Measurements from ENCODE around the gene KIF16B.

Gene KIF16B

DNA sequence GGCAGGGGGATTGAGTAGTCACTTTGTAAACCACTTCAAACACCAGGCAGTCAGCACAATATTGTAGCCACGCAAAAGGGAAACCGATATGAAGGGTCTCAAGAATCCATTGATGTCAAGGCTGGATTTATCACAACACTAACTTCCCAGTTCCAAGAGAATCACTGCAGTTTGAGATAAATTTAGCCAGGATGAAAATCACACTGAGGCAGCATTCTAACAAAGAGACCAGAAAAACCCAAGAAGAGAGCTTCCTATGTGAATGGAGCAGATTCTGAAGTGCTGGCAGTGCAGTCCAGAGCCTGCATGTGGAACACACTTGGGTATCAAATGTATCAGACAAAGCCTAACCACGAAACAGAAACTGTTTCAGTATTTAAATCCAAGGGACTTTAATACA is 84.6 kb downstream of the KIF16B start:
- DNase-seq (ENCODE audit: extremely low read depth, low read depth) = no peak
- TF ChIP-seq, protein P1, sequence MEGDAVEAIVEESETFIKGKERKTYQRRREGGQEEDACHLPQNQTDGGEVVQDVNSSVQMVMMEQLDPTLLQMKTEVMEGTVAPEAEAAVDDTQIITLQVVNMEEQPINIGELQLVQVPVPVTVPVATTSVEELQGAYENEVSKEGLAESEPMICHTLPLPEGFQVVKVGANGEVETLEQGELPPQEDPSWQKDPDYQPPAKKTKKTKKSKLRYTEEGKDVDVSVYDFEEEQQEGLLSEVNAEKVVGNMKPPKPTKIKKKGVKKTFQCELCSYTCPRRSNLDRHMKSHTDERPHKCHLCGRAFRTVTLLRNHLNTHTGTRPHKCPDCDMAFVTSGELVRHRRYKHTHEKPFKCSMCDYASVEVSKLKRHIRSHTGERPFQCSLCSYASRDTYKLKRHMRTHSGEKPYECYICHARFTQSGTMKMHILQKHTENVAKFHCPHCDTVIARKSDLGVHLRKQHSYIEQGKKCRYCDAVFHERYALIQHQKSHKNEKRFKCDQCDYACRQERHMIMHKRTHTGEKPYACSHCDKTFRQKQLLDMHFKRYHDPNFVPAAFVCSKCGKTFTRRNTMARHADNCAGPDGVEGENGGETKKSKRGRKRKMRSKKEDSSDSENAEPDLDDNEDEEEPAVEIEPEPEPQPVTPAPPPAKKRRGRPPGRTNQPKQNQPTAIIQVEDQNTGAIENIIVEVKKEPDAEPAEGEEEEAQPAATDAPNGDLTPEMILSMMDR (IDR thresholded peaks at IDR 0.05; ENCODE audit: low read depth, low read length) = no peak

DNA sequence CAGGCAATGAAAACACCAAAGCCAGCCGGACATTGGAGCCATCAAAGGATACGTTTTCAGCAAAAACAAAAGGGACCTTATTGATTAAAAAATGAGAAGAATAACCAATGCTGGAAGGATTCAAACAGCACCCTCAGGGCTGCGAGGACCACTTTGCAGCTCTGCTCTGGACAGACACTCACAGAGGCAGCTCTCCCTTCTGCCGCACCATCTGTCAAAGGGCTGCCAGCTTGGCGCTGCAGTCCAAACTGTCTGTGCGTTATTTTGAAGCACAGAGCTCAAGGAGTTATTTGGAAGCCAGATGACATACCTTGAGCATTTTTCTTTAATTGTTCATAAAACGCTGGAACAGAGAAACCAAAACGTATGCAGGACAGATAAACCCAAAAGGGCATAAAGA is 85.2 kb downstream of the KIF16B start:
- TF ChIP-seq, protein P1 (IDR thresholded peaks at IDR 0.05; ENCODE audit: low read depth, low read length) = no peak
- no peak for DNase-seq (ENCODE audit: extremely low read depth, low read depth)

DNA sequence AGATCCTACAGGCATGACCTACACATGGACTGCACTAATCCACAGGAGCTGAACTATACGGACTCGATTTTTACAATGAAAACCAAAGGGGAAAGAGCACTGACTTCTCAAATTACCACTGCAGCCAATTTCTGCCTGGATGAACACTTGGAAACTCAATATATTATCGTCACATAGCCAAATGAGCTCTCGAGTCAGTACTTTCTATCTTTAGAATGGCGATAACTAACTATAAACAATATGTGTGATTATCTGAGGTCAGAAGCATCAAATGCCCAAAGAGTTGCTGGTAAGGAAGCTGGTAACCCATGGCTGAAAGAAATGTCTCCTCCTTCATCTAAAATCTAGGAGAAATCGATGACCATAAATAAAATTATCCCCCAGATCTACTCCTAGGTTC is 86.7 kb downstream of the KIF16B start:
- TF ChIP-seq, protein P1 (IDR thresholded peaks at IDR 0.05; ENCODE audit: low read depth, low read length) = no peak
- no peak for DNase-seq (ENCODE audit: extremely low read depth, low read depth)

DNA sequence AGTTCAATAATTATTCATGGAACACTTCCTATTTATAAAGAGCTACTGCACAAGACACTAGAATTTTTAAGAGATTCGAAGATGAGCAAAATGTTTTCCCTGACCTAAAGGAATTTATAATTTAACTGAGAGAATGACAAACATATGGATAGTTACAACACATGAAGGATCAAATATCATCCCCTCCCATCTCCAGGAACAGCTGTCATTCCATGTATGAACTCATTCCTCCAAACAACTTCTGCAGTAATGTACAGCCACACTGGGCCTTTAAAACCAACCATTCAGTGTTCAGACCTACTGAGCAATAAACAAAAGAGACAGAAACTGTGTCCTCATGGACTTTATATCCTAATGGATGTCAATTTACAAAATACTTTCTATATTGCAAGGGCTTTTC is 87.8 kb downstream of the KIF16B start:
- TF ChIP-seq, protein P1 (IDR thresholded peaks at IDR 0.05; ENCODE audit: low read depth, low read length) = no peak

DNA sequence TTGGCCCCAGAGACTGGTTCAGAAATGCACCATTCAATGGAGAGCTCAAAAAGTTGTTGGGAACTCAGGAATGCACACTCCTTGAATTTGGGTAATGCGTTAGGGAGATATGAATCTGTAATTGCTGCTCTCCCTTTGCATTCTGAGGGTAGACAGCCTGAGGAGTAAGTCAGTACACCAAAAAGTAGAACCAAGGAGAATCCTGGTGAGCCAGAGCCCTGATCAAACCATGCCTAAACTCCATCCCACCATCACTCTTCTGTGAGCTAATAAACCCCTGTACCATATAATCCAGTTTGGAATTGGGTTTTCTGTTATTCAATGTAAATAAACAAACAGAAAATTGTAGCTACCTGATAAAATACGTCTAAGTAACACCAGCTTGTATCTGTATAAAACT is 90.2 kb downstream of the KIF16B start:
- TF ChIP-seq, protein P1 (IDR thresholded peaks at IDR 0.05; ENCODE audit: low read depth, low read length) = no peak
- DNase-seq (ENCODE audit: extremely low read depth, low read depth) = no peak

More for the DNA sequence above, 87.8 kb downstream of the KIF16B start:
- no peak for DNase-seq (ENCODE audit: extremely low read depth, low read depth)

DNA sequence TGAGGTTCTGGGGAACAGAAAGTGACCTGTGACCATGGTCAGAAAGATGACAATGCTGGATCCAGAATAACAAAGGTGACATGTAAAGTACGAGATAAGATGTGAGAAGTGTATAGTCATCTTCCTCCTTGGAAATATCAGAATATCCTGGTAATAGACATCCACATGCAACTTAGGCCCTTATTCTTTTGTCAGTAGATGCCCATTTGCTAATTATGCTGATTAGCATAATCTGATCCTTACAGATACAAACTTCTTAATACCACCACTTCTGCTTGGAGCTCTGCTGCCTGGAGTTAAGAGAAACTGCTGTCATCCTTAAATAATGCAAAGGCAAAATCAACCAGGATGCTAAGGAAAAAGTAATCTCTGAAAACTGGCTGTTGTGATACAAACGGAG is 91.3 kb downstream of the KIF16B start:
- DNase-seq (ENCODE audit: extremely low read depth, low read depth) = no peak
- TF ChIP-seq, protein P1 (IDR thresholded peaks at IDR 0.05; ENCODE audit: low read depth, low read length) = no peak

DNA sequence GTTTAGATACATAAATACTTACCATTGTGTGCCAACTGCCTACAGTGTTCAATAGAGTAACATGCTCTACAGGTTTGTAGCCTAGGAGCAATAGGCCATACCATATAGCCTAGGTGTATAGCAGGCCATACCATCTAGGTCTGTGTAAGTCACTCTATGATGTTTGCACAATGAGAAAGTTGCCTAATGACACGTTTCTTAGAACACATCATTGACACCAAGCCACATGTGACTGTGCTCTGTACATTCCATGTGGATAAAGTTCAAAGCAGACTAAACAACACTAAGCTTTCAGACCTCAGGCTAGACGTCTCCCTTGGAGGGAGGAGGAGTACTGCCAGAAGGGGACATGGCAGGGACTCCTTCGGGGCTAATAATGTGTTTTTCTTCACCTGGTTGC is 93.6 kb downstream of the KIF16B start:
- TF ChIP-seq, protein P1 (IDR thresholded peaks at IDR 0.05; ENCODE audit: low read depth, low read length) = no peak
- DNase-seq (ENCODE audit: extremely low read depth, low read depth) = no peak

All from AG09319 (cell line).